Right lobe of liver (tissue), 4 donors: ENCODE measurements around the gene ARRDC4.

Experiments
- POLR2A ChIP-seq: fragments of 450-650 bp; IDR thresholded peaks from one replicate; pipeline ENCODE4 v1.6.1; 2017; ENCODE audit warnings: antibody characterized with exemption, mild to moderate bottlenecking
- TF ChIP-seq, protein P1 (sequence below), 4 donors: fragments of 200-600 bp in 3 of 4; fragments of 450-650 bp in 1 of 4; IDR thresholded peaks; one replicate each; pipeline versions ENCODE4 v1.5.1 to v1.8.0; 2016 to 2022; ENCODE audit warnings: antibody characterized with exemption in 4 of 4, mild to moderate bottlenecking in 2 of 4
- donor health status: DM: no; HTN: no; CAD: no.
- donor health status: DM: no; HTN: no; CAD: no.
- donor health status: DM: no; HTN: yes; CAD: no.

DNA sequence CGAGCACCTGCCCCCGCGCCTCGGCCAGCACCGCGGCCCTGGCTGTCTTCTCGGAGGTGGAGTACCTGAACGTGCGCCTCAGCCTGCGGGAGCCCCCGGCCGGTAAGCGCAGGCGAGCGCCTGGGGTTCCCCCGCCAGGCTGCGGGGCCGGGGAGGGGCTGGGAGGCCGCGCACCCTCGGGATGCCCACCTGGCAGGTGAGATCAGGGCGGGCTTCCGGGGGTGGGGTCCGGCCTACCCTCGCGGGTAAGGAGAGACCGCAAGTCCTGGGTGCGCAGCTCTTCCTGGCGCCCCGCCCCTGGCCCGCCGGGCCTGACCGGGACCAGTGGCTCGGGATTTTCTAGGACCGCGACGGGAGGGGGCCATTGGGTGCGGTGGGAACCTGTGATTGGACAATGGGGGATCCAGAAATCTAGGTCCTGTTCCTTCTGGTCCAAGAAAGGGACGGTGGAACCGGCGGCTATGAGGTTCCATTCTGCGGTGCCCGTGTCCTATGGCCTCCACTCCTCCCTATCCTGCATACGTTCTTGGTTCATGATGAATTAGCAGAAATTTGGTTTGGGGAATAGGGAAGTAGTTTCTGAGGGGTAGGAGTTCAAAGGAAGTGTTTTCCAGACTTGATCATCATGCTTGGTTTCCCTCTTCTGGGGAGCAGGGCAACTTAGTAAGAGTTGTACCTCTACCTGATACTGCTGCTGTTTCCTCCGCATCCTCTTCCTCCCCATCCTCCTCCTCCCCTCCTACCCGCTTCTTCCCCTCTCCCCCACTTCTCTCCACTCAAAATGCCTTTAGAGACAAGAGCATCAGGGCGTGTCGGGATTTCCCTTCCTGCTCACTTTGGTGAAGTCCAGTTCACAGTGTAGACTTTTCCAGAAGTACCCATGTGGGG, 808 bp downstream of the ARRDC4 start:
- no peak for TF ChIP-seq POLR2A
- TF ChIP-seq, protein P1, sequence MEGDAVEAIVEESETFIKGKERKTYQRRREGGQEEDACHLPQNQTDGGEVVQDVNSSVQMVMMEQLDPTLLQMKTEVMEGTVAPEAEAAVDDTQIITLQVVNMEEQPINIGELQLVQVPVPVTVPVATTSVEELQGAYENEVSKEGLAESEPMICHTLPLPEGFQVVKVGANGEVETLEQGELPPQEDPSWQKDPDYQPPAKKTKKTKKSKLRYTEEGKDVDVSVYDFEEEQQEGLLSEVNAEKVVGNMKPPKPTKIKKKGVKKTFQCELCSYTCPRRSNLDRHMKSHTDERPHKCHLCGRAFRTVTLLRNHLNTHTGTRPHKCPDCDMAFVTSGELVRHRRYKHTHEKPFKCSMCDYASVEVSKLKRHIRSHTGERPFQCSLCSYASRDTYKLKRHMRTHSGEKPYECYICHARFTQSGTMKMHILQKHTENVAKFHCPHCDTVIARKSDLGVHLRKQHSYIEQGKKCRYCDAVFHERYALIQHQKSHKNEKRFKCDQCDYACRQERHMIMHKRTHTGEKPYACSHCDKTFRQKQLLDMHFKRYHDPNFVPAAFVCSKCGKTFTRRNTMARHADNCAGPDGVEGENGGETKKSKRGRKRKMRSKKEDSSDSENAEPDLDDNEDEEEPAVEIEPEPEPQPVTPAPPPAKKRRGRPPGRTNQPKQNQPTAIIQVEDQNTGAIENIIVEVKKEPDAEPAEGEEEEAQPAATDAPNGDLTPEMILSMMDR (IDR thresholded peaks at IDR 0.05): no peak
